ENCODE data around the gene OVCH1. TPM values are rescaled to one million over a fixed set of nuclear protein-coding genes. Genes with fewer than 3 reads are reported as not detected.

Gene OVCH1
- polyA plus RNA-seq, 1 of the 3 experiments (the other 2 are of a cell fraction), result not detected

- Histone ChIP-seq H3K27me3 (ENCODE audit: insufficient read depth) (no peaks in the 10 kb centered on the region), H3K9me3 (no peaks in the 10 kb centered on the region), H3K4me2 (no peak overlapping the region), H4K20me1 (ENCODE audit: insufficient read depth) (no peaks in the 10 kb centered on the region), H3F3A (replicated peaks; ENCODE audit: insufficient read depth) (no peaks in the 10 kb centered on the region), H3K9me2 (no peaks in the 10 kb centered on the region), H3K9ac (no peak overlapping the region), H3K27ac (ENCODE audit: low read depth in 2 of 2, low read length in 1 of 2) (no peak overlapping the region), H2AFZ (ENCODE audit: low read depth) (no peak overlapping the region), H3K4me1 (ENCODE audit: control insufficient read depth in 1 of 2, insufficient read depth in 2 of 2, low read depth in 1 of 2, low read length in 1 of 2) (no peaks in the 10 kb centered on the region; a peak in 1 of 4 replicates), H3K36me3 (replicated peaks in 1 of 2; ENCODE audit: control insufficient read depth in 1 of 2, insufficient read depth in 2 of 2, low read length in 1 of 2) (no peaks in the 10 kb centered on the region), H3K79me2 (ENCODE audit: insufficient read depth) (no peaks in the 10 kb centered on the region), H3K4me3 (ENCODE audit: low read depth in 2 of 2, low read length in 1 of 2) (no peak overlapping the region)
- CTCF ChIA-PET, result no interaction called here
- POLR2A ChIA-PET, result no interaction called here
- WGBS (ENCODE audit: low lambda C conversion rate), result 44% methylated on average over 4 of the region's 4 CpGs
- no peak for TF ChIP-seq PBX3 (IDR thresholded peaks at IDR 0.05)
- TF ChIP-seq TAF1 (IDR thresholded peaks at IDR 0.05; ENCODE audit: borderline replicate concordance, low read depth, low read length), result no peak
- no peak for TF ChIP-seq RXRA (IDR thresholded peaks at IDR 0.05; ENCODE audit: borderline replicate concordance, low read depth)
- TF ChIP-seq CTCF (IDR thresholded peaks at IDR 0.05), result no peak
- no peak for TF ChIP-seq IRF3 (IDR thresholded peaks at IDR 0.05; ENCODE audit: low read depth, low read length)
- DNase-seq, result peak; percentile 10
Observed at GRCh38 chr12:29403991-29404390, 93.5 kb downstream of the OVCH1 start.

- no peak overlapping the region for H2AFZ ChIP-seq (ENCODE audit: low read depth)
- H4K20me1 ChIP-seq (ENCODE audit: insufficient read depth), result no peaks in the 10 kb centered on the region
- POLR2A ChIA-PET, result no interaction called here
- no peaks in the 10 kb centered on the region for H3K36me3 ChIP-seq (replicated peaks in 1 of 2; ENCODE audit: control insufficient read depth in 1 of 2, insufficient read depth in 2 of 2, low read length in 1 of 2)
- H3K27me3 ChIP-seq (ENCODE audit: insufficient read depth), result no peaks in the 10 kb centered on the region
- H3K4me2 ChIP-seq, result no peak overlapping the region
- no peak for DNase-seq
- no peaks in the 10 kb centered on the region; a peak in 1 of 4 replicates for H3K4me1 ChIP-seq (ENCODE audit: control insufficient read depth in 1 of 2, insufficient read depth in 2 of 2, low read depth in 1 of 2, low read length in 1 of 2)
- TF ChIP-seq TEAD4 (IDR thresholded peaks at IDR 0.05; ENCODE audit: borderline replicate concordance, insufficient read depth) (no peak), ZBTB33 (IDR thresholded peaks at IDR 0.05; ENCODE audit: borderline replicate concordance, low read depth) (no peak), USF2 (IDR thresholded peaks at IDR 0.05; ENCODE audit: borderline replicate concordance, low read depth, low read length) (no peak), CTCF (IDR thresholded peaks at IDR 0.05) (no peak)
- no peak overlapping the region for H3K4me3 ChIP-seq (ENCODE audit: low read depth in 2 of 2, low read length in 1 of 2)
- H3K27ac ChIP-seq (ENCODE audit: low read depth in 2 of 2, low read length in 1 of 2), result no peak overlapping the region
- no peaks in the 10 kb centered on the region for H3K9me2 ChIP-seq
- no peaks in the 10 kb centered on the region for H3K79me2 ChIP-seq (ENCODE audit: insufficient read depth)
- H3F3A ChIP-seq (replicated peaks; ENCODE audit: insufficient read depth), result no peaks in the 10 kb centered on the region
- H3K9me3 ChIP-seq, result no peaks in the 10 kb centered on the region
- CTCF ChIA-PET, result interaction anchor here (0.8 kb wide), 1 partner anchor 84 kb away, joined by 3 read pairs; no protein-coding TSS in a partner anchor
- no peak overlapping the region for H3K9ac ChIP-seq
Observed at GRCh38 chr12:29402437-29402836, 95.0 kb downstream of the OVCH1 start.

All from SK-N-SH (cell line).